Endothelial cell of umbilical vein (primary cell): ENCODE measurements around the gene ZNF587B. TPM values are rescaled to one million over a fixed set of nuclear protein-coding genes. Genes with fewer than 3 reads are reported as not detected.
"Not testable (repeated sequence)": the region's sequence is repeated elsewhere in the genome, so short reads cannot be mapped to it uniquely, and the experiment has no call there.

ENCODE experiments used
- BruUV-seq: library from RNA; stranded (reverse); fragments of 400-500 nt; replicated peaks from 2 replicates; lab custom pipeline; 2021; lab: Mats Ljungman, UMichigan
- CTCF ChIA-PET: fragments of 300-600, 350-600 bp; sonication (Branson Sonifier 250); formaldehyde crosslinking; loops from one replicate; lab custom pipeline; 2021; ENCODE audit warnings: antibody characterized with exemption, inconsistent platforms; lab: Charles Lee
- POLR2A ChIA-PET: fragments of 300-600, 350-600 bp; sonication (Branson Sonifier 250); formaldehyde crosslinking; loops from one replicate; lab custom pipeline; 2021; ENCODE audit warnings: antibody characterized with exemption, inconsistent platforms; lab: Charles Lee
- DNase-seq: peaks from one replicate; pipeline ENCODE4 v3.0.0-alpha.2; 2011; ENCODE audit warnings: low read depth, low spot score
- FAIRE-seq: peaks from 2 replicates; lab custom pipeline; 2011; peaks lifted over from hg19 to GRCh38; lab: Jason Lieb, UNC
- H2AFZ ChIP-seq: 2 replicates; pipeline ENCODE4 v1.6.0; 2012; ENCODE audit warnings: low read depth, low read length, control low read depth, inconsistent platforms
- H3K27ac ChIP-seq: 2 replicates; pipeline ENCODE4 v1.5.1; 2011; ENCODE audit warnings: low read depth, mild to moderate bottlenecking, control low read depth, low read length, moderate library complexity; ENCODE audit not compliant: insufficient read depth
- H3K27me3 ChIP-seq, 2 experiments: 2 replicates each; pipeline versions ENCODE4 v1.6.0 to v1.6.1; 2011; ENCODE audit warnings: low read length in 2 of 2, mixed read lengths in 1 of 2; ENCODE audit not compliant: control insufficient read depth in 2 of 2, insufficient read depth in 2 of 2
- H3K36me3 ChIP-seq, 2 experiments: 2 replicates in 1 of 2; 3 replicates in 1 of 2; pipeline ENCODE4 v1.5.1; 2011; ENCODE audit warnings: low read length in 2 of 2, mild to moderate bottlenecking in 1 of 2, moderate library complexity in 1 of 2; ENCODE audit not compliant: control insufficient read depth in 2 of 2, insufficient read depth in 2 of 2; ENCODE audit errors: extremely low read depth in 1 of 2
- H3K4me1 ChIP-seq: 3 replicates; pipeline ENCODE4 v1.5.1; 2011; ENCODE audit warnings: mild to moderate bottlenecking, low read length; ENCODE audit not compliant: control insufficient read depth, insufficient read depth; ENCODE audit errors: extremely low read depth
- H3K4me2 ChIP-seq: 2 replicates; pipeline ENCODE4 v1.6.1; 2011; ENCODE audit warnings: low read length, control low read depth, mixed read lengths; ENCODE audit not compliant: insufficient read depth
- H3K4me3 ChIP-seq, 3 experiments: fragments of 200-600 bp in 1 of 3; sonication (generic), shearing (Covaris generic) in 1 of 3; replicated peaks in 1 of 3; 2 replicates each; pipeline ENCODE4 v1.5.1; 2011 to 2016; ENCODE audit warnings: control low read depth in 3 of 3, low read length in 3 of 3, mild to moderate bottlenecking in 2 of 3, inconsistent platforms in 1 of 3, low read depth in 1 of 3, moderate library complexity in 1 of 3; ENCODE audit not compliant: insufficient read depth in 1 of 3
- H3K79me2 ChIP-seq: 2 replicates; pipeline ENCODE4 v1.6.0; 2012; ENCODE audit warnings: low read length, inconsistent platforms; ENCODE audit not compliant: control insufficient read depth, insufficient read depth
- H3K9ac ChIP-seq: replicated peaks from 2 replicates; pipeline ENCODE3; 2011; ENCODE audit warnings: low read length, control low read depth; ENCODE audit not compliant: insufficient read depth; ENCODE audit errors: extremely low read depth
- H3K9me1 ChIP-seq: replicated peaks from 3 replicates; pipeline ENCODE4 v1.6.0; 2011; ENCODE audit warnings: mild to moderate bottlenecking, low read length; ENCODE audit not compliant: control insufficient read depth, insufficient read depth; ENCODE audit errors: extremely low read depth
- H3K9me3 ChIP-seq: replicated peaks from 2 replicates; pipeline ENCODE4 v1.5.1; 2012; ENCODE audit warnings: low read length, inconsistent platforms; ENCODE audit not compliant: control insufficient read depth, insufficient read depth
- H4K20me1 ChIP-seq: replicated peaks from 2 replicates; pipeline ENCODE3; 2011; ENCODE audit warnings: mild to moderate bottlenecking, low read length; ENCODE audit not compliant: control insufficient read depth, insufficient read depth; ENCODE audit errors: extremely low read depth
- dilution Hi-C: fragments of 300-500 bp; cut with MboI; formaldehyde crosslinking; loops from one replicate; pipeline ENCODE4 v1.15.0; 2019; ENCODE audit warnings: low sequenced_read_pairs; ENCODE audit not compliant: extremely low pct_ligation_motif_present
- intact Hi-C: fragments of 100-400 bp; cut with micrococcal nuclease; formaldehyde crosslinking; loops from one replicate; pipeline ENCODE4 v1.10.0; 2022
- polyA plus RNA-seq, 4 experiments: library from polyadenylated mRNA; depleted of rRNA in 3 of 4; stranded (reverse) in 3 of 4; unstranded in 1 of 4; fragments of >200 nt; gene quantifications; 2 replicates each; pipeline versions ENCODE4 v1.2.1 to v1.2.3, GENCODE V29; 2011 to 2012; ENCODE audit warnings: missing spikeins in 1 of 4
- total RNA-seq: library from RNA; stranded (reverse); gene quantifications from 2 replicates; pipeline ENCODE4 v1.2.3, GENCODE V29; 2021

The ZNF587B gene
- total and polyA plus RNA-seq, 2 donors (not counting 3 experiments of a cell fraction or from before 2014, with no cell fraction given), result 3.2 to 16.3 TPM

- H3K27me3 ChIP-seq, H3K4me1 ChIP-seq, H3K4me2 ChIP-seq, H3K9me1 ChIP-seq, H3K4me3 ChIP-seq, H2AFZ ChIP-seq, POLR2A ChIA-PET, H3K9ac ChIP-seq, BruUV-seq, DNase-seq, H3K27ac ChIP-seq, dilution Hi-C loops, H4K20me1 ChIP-seq, H3K9me3 ChIP-seq, intact Hi-C loops: not testable (repeated sequence)
- H3K36me3 ChIP-seq, result peaks cover 3 to 12% of the 10 kb centered on the region in 2 experiments
- CTCF ChIA-PET, result interaction anchor here (1.1 kb wide), 1 partner anchor 33 kb away, joined by 3 read pairs; no protein-coding TSS in a partner anchor
- peaks cover 52% of the 10 kb centered on the region for H3K79me2 ChIP-seq
- peak; percentile 48 for FAIRE-seq
These were observed 21.9 kb downstream of the ZNF587B start for GRCh38 chr19:57851812-57852603.

GRCh38 chr19:57854117-57854516, 24.0 kb downstream of the ZNF587B start:
- H2AFZ ChIP-seq, POLR2A ChIA-PET, DNase-seq, H3K9me3 ChIP-seq, H3K4me3 ChIP-seq, CTCF ChIA-PET, H3K9ac ChIP-seq, FAIRE-seq, H3K27ac ChIP-seq, H3K4me2 ChIP-seq, intact Hi-C loops, H3K9me1 ChIP-seq, dilution Hi-C loops, BruUV-seq, H3K4me1 ChIP-seq, H4K20me1 ChIP-seq, H3K27me3 ChIP-seq: not testable (repeated sequence)
- Histone ChIP-seq H3K79me2 (peaks cover 57% of the 10 kb centered on the region), H3K36me3 (peaks cover 9 to 15% of the 10 kb centered on the region in 2 experiments)

DNA sequence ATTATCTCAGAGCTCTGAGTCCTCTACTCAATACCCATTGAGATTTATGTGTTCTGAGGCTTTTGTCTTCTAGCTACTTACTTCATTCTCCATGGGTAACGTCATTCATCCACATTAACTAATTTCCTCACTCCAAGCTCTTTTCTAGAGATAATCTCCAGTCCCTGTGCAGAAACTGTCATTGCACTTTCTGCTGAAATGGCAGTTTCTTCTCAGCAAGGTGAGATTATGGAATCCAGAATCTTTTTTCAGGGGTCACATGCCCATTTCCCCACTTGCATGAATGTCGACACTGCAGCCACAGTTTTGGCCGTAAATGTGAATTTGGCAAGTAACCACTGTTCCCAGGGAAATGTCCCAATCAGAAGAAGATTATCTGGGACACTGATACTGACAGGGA, 32.3 kb downstream of the ZNF587B start:
- H2AFZ ChIP-seq, H3K4me1 ChIP-seq, POLR2A ChIA-PET, H3K27me3 ChIP-seq, H3K4me3 ChIP-seq, H3K4me2 ChIP-seq, CTCF ChIA-PET, FAIRE-seq, H3K9me1 ChIP-seq, H3K9ac ChIP-seq, H3K27ac ChIP-seq, H4K20me1 ChIP-seq, intact Hi-C loops, dilution Hi-C loops, BruUV-seq, DNase-seq: not testable (repeated sequence)
- H3K36me3 ChIP-seq, result peaks cover 33 to 39% of the 10 kb centered on the region in 2 experiments
- peaks cover 20% of the 10 kb centered on the region for H3K9me3 ChIP-seq
- peaks cover 12% of the 10 kb centered on the region for H3K79me2 ChIP-seq
